Epithelial cell of esophagus (primary cell): ENCODE data around the gene HPCAL4.

Experiments
- DNase-seq: peaks from one replicate; pipeline ENCODE4 v3.0.0; 2010; ENCODE audit warnings: low read depth
- H3K4me3 ChIP-seq: 2 replicates; pipeline ENCODE4 v1.5.1; 2011; ENCODE audit warnings: mild to moderate bottlenecking, low read length, control low read depth
- TF ChIP-seq, protein P1 (sequence below): IDR thresholded peaks from 2 replicates; pipeline ENCODE4 v1.5.1; 2011; ENCODE audit warnings: low read depth, mild to moderate bottlenecking, low read length, control low read depth, inconsistent platforms; ENCODE audit not compliant: insufficient read depth; ENCODE audit errors: missing control alignments

Gene HPCAL4

DNA sequence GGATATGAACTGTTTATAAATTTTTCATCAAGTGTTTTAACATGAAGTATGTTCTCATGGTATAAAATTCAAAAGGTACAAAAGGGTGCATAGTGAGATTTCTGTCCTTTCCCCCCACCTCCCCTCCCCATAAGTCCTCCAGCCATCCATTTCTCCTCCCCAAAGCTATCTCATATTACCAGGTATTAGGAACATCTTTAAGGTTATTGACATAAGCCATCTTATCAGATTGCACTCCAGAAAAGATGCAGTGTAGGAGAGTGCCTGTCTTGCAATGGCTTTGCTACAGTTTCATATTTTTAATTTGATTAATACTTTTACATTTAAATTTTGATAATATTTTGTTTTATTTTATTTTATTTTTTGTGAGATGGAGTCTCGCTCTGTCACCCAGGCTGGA lies 13.5 kb upstream of the HPCAL4 start:
- DNase-seq = no peak
- TF ChIP-seq, protein P1, sequence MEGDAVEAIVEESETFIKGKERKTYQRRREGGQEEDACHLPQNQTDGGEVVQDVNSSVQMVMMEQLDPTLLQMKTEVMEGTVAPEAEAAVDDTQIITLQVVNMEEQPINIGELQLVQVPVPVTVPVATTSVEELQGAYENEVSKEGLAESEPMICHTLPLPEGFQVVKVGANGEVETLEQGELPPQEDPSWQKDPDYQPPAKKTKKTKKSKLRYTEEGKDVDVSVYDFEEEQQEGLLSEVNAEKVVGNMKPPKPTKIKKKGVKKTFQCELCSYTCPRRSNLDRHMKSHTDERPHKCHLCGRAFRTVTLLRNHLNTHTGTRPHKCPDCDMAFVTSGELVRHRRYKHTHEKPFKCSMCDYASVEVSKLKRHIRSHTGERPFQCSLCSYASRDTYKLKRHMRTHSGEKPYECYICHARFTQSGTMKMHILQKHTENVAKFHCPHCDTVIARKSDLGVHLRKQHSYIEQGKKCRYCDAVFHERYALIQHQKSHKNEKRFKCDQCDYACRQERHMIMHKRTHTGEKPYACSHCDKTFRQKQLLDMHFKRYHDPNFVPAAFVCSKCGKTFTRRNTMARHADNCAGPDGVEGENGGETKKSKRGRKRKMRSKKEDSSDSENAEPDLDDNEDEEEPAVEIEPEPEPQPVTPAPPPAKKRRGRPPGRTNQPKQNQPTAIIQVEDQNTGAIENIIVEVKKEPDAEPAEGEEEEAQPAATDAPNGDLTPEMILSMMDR = no peak
- H3K4me3 ChIP-seq = no peak overlapping the region

DNA sequence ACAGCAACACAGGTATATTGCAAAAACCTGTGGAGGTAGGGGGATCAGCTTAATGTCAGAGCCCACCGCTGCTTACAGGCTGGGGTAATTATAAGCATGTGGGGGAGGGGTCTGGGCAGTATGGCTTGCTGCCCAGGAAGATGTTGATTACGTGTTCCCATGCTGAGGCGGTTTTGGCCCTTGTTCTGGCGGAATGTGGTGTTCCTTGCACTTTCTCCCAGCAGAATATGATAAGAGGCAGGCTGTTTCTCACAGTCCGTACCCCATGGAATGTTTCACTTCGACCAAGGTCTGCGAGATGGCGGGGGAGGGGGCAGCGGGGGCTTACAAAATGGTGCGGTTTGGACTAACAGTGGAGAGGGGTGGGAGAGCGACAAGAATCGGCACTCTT lies 9.8 kb upstream of the HPCAL4 start:
- DNase-seq = no peak
- TF ChIP-seq, protein P1 = no peak
- H3K4me3 ChIP-seq = no peak overlapping the region

DNA sequence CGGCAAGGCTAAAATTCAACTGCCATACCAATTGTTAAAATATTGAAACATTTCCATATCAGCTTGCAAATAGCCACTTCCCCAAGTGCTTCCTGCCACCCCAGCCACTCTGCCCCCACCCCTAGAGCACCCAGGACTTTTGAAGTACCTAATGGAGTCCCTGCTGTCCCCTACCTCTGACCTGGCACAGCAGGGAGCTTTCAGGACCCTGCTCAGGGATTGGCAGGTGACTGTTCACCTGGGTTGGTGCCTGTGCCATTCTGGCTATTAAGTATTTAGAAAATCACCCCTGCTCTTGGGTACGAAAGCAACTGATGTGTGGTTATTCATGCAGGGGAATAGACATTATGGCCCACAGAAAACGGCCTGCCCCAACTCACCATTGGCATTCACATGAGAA lies 9.1 kb upstream of the HPCAL4 start:
- TF ChIP-seq, protein P1 = no peak
- no peak for DNase-seq
- no peak overlapping the region for H3K4me3 ChIP-seq

DNA sequence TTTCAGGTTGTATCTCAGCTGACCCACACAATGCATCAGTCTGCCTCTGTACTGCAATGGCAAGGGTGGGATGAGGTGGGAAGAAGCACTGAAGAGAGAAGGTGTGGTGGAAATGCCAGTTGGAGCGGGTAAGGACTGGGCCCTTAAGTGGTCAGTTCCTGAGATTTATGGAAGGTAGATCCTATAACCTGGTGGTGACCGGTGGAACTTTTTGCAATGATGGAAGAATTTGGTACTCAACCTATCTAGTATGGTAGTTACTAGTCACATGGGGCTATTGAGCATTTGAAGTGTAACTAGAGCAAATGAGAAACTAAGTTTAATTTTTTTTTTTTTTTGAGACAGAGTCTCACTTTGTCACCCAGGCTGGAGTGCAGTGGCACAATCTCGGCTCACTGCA lies 8.2 kb upstream of the HPCAL4 start:
- no peak overlapping the region for H3K4me3 ChIP-seq
- TF ChIP-seq, protein P1 = no peak
- no peak for DNase-seq

DNA sequence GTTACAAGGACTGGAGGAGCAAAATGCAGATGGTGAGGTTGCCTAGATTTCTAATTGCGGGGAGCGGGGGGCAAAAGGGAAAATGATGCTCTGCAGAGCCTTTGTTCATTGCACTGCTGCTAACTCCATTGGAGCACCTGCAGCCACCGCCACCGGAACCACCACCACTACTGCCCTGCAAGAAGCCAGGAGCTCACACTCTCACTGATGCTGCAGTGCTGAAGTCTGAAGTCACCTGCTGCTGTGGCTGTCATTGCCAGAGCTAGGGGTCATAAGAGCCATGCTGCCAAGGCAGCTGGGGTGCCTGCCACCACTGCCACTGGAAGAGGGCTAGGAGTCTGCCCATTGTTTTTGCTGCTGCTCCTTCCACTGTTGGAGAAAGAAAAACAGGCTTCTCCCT lies 7.3 kb upstream of the HPCAL4 start:
- H3K4me3 ChIP-seq = no peak overlapping the region
- TF ChIP-seq, protein P1 = no peak
- no peak for DNase-seq

DNA sequence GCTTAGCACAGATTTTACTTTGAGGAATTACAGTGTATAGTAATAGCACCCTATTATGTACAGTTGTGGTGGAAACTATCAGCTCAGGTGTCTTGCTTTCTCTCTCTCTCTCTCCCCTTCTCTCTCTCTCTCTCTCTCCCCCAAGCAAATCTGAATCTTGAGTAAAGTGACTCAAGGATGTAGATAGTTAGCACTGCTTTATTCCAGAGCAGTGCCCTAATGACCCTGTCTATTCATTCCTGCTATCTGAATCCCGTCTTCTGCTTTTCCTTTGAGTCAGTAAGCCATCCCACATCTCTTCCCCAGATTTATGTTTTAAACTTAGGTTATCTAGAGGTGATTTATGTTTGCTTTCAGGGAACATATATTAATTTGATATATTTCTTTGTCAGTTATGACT lies 5.2 kb upstream of the HPCAL4 start:
- TF ChIP-seq, protein P1 = no peak

DNA sequence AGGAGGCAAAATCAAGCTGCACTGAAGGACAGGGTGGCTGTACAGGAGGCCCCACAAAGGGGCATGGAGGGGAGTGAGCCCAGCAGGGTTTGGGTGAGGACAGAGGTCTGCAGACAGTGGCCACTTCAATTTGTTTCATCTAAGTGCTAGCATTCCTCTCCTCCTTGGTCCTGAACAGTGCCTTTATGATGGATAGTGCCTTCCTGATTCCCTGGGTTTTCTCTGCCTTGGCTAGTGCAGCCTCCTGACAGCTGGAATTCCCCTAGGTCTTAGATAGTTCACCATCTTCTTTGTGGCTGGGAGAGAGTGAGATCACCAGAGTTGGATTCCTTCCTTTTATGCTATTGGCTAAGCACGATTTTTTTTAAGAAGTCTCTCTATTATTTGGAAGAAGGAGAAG lies 3.8 kb upstream of the HPCAL4 start:
- DNase-seq = no peak
- H3K4me3 ChIP-seq = no peak overlapping the region
- TF ChIP-seq, protein P1 = no peak

More for the DNA sequence above, 5.2 kb upstream of the HPCAL4 start:
- no peak for DNase-seq
- no peak overlapping the region for H3K4me3 ChIP-seq
